ENCODE results near the gene ECT2. TPM values are rescaled to one million over a fixed set of nuclear protein-coding genes. Genes with fewer than 3 reads are reported as not detected.

ECT2 gene
- total RNA-seq, 2 experiments from 2014 or later = 51.5 to 66.1 TPM

GRCh38 chr3:172711454-172711795, 39.1 kb upstream of the ECT2 start:
- peak; percentile 62 for DNase-seq (ENCODE audit: low spot score)
- TF ChIP-seq CTCF (conservative IDR thresholded peaks at IDR 0.05; ENCODE audit: low read length) (no peak; the same call in 1 of the 2 replicates), EZH2phosphoT487 (IDR thresholded peaks at IDR 0.05; ENCODE audit: borderline replicate concordance, low read depth, low read length) (no peak)
- H3K27ac ChIP-seq (ENCODE audit: low read depth, low read length, poor library complexity, severe bottlenecking) = peak overlapping the region; percentile 32

GRCh38 chr3:172713316-172713715, 37.2 kb upstream of the ECT2 start:
- Histone ChIP-seq H3K79me2 (ENCODE audit: insufficient read depth, low read depth, low read length) (no peaks in the 10 kb centered on the region), H3K4me3 (ENCODE audit: low read depth, low read length, poor library complexity, severe bottlenecking) (no peak overlapping the region), H4K20me1 (ENCODE audit: insufficient read depth, low read length) (no peaks in the 10 kb centered on the region), H2AFZ (ENCODE audit: low read length) (no peak overlapping the region), H3K36me3 (ENCODE audit: insufficient read depth, low read length) (no peaks in the 10 kb centered on the region), H3K4me1 (ENCODE audit: insufficient read depth, low read length, poor library complexity, severe bottlenecking) (peaks cover 20% of the 10 kb centered on the region), H3K4me2 (ENCODE audit: low read length) (no peak overlapping the region), H3K9me3 (ENCODE audit: low read length) (no peaks in the 10 kb centered on the region), H3K27ac (ENCODE audit: low read depth, low read length, poor library complexity, severe bottlenecking) (no peak overlapping the region), H3K9me2 (ENCODE audit: insufficient read depth, low read length) (no peaks in the 10 kb centered on the region)
- POLR2A ChIA-PET = interaction anchor here (0.5 to 1.6 kb wide), 3 partner anchors 21 to 87 kb away, joined by 4 read pairs; partner anchors contain the start of gene ECT2
- no peak for TF ChIP-seq EZH2phosphoT487 (IDR thresholded peaks at IDR 0.05; ENCODE audit: borderline replicate concordance, low read depth, low read length)
- no peak for TF ChIP-seq CTCF (conservative IDR thresholded peaks at IDR 0.05; ENCODE audit: low read length)
- BruUV-seq (replicated peaks) = no TSS peak
- intact Hi-C loops (cut with micrococcal nuclease; ENCODE audit: unreplicated experiment) = no loop called here
- CTCF ChIA-PET (ENCODE audit: unreplicated experiment) = no interaction called here
- no peak for DNase-seq (ENCODE audit: low spot score)

More at GRCh38 chr3:172711454-172711795, 39.1 kb upstream of the ECT2 start:
- Histone ChIP-seq H3K9me2 (ENCODE audit: insufficient read depth, low read length) (no peaks in the 10 kb centered on the region), H3K36me3 (ENCODE audit: insufficient read depth, low read length) (no peaks in the 10 kb centered on the region), H2AFZ (ENCODE audit: low read length) (peak overlapping the region; percentile 98), H3K4me3 (ENCODE audit: low read depth, low read length, poor library complexity, severe bottlenecking) (peak overlapping the region; percentile 88), H3K9me3 (ENCODE audit: low read length) (no peaks in the 10 kb centered on the region), H3K4me2 (ENCODE audit: low read length) (peak overlapping the region; percentile 91), H4K20me1 (ENCODE audit: insufficient read depth, low read length) (no peaks in the 10 kb centered on the region), H3K4me1 (ENCODE audit: insufficient read depth, low read length, poor library complexity, severe bottlenecking) (peaks cover 20% of the 10 kb centered on the region), H3K79me2 (ENCODE audit: insufficient read depth, low read depth, low read length) (no peaks in the 10 kb centered on the region)
- intact Hi-C loops (cut with micrococcal nuclease; ENCODE audit: unreplicated experiment) = loop anchor here (2.0 kb wide), 2 partner anchors 39 kb away; partner anchors contain the start of gene ECT2
- ChIA-PET CTCF (ENCODE audit: unreplicated experiment) (interaction anchor here (1.0 to 1.4 kb wide), 2 partner anchors 15 to 38 kb away, joined by 3 read pairs; no protein-coding TSS in a partner anchor), POLR2A (interaction anchor here (0.7 to 3.1 kb wide), 7 partner anchors 11 to 40 kb away, joined by 4 to 12 read pairs (median 5); partner anchors contain the start of gene ECT2)
- no TSS peak for BruUV-seq (replicated peaks)

GRCh38 chr3:172716476-172716875, 34.0 kb upstream of the ECT2 start:
- Histone ChIP-seq H3K4me1 (ENCODE audit: insufficient read depth, low read length, poor library complexity, severe bottlenecking) (peaks cover 7% of the 10 kb centered on the region), H3K9me2 (ENCODE audit: insufficient read depth, low read length) (no peaks in the 10 kb centered on the region), H2AFZ (ENCODE audit: low read length) (no peak overlapping the region), H3K9me3 (ENCODE audit: low read length) (no peaks in the 10 kb centered on the region), H3K4me3 (ENCODE audit: low read depth, low read length, poor library complexity, severe bottlenecking) (no peak overlapping the region), H3K36me3 (ENCODE audit: insufficient read depth, low read length) (no peaks in the 10 kb centered on the region), H4K20me1 (ENCODE audit: insufficient read depth, low read length) (no peaks in the 10 kb centered on the region), H3K27ac (ENCODE audit: low read depth, low read length, poor library complexity, severe bottlenecking) (no peak overlapping the region), H3K4me2 (ENCODE audit: low read length) (no peak overlapping the region), H3K79me2 (ENCODE audit: insufficient read depth, low read depth, low read length) (no peaks in the 10 kb centered on the region)
- ChIA-PET CTCF (ENCODE audit: unreplicated experiment) (no interaction called here), POLR2A (interaction anchor here (0.6 kb wide), 1 partner anchor 24 kb away, joined by 3 read pairs; no protein-coding TSS in a partner anchor)
- TF ChIP-seq EZH2phosphoT487 (IDR thresholded peaks at IDR 0.05; ENCODE audit: borderline replicate concordance, low read depth, low read length) (no peak), CTCF (conservative IDR thresholded peaks at IDR 0.05; ENCODE audit: low read length) (no peak)
- no peak for DNase-seq (ENCODE audit: low spot score)
- no TSS peak for BruUV-seq (replicated peaks)
- intact Hi-C loops (cut with micrococcal nuclease; ENCODE audit: unreplicated experiment) = no loop called here

Data from OCI-LY7 (cell line).